Measurements from ENCODE around the gene AIG1.
"Not testable (repeated sequence)": the region's sequence is repeated elsewhere in the genome, so short reads cannot be mapped to it uniquely, and the experiment has no call there.

The AIG1 gene

DNA sequence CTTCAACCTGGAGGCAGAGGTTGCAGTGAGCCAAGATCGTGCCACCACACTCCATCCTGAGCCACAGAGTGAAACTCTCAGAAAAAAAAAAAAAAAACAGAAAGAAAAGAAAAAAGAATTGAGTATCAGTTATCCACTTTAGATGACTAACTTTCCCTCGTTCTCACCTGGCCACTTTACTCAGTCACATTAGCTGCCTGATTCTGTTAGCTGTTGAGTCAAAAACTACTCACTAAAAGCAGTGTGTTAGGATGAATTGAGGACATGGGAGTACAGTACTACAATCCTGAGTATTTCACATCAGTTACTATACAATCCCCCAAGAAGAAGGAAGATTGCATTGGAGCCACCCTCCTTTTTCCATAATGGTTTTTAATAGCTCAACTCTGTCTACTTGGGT, 275.2 kb downstream of the AIG1 start:
- DNase-seq, result no peak

DNA sequence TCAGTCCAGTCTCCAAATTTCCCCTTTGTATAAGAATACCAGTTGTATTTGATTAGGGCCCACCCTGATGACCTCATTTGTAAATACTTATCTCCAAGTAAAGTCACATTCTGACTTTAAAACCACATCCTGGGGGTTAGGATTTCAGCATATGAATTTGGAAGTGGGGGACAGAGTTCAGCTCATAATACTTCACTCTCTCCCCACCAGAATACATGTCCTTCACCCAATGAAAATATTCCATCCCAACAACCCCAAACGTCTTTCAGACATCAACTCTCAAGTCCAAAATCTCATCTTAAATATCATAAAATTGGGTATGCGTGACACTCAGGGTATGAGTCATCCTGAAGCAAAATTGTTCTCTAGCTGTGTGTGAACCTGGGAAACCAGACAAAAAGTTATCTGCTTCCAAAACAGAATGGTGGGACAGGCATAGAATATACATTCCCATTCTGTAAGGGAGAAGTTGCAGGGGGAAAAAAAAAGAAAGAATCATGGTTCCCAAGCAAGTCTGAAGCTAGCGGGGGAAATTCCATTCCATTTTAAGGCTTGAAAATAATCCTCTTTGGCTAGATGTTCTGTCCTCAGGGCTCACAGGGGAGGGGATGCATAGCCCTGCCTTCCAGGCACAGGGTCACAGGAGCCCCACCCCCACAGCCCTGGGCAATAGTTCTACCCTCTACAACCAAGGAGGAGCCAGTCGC, 275.9 kb downstream of the AIG1 start:
- no peak for DNase-seq

DNA sequence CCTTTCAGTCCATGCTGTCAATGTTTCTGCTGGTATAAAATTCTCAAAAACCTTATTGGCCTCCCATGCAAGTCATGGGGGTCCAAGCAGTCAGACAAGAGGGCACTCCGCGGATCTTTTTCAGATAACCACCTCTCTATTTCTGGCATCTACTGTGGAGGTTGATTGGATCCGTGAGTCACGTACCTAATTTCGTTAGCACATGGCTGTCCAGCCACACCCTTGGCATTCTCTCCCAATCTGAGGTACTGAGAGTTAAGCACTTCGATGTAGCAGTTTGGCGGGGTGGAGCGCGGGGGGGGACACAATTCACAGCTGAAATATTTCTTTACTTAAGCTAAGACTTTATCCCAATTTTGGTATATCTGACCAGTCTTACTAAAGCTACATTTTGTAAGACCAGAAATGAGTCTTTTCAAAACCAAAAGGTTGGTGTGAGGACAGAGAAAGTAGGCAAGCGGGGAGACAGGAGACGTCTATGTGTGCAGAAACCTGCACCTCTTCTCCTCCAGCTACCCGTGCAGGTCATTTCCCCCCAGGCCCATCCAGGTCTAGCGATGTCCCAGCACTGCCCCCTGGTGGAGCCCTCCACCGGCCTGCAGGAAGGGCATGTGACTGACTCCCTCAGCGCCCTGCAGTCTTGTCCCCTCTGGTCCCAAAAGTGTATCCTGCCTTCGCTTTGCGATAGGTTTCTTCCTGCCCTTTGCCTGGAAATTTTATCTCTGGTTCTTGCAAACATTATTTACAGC, 276.7 kb downstream of the AIG1 start:
- DNase-seq, result no peak

DNA sequence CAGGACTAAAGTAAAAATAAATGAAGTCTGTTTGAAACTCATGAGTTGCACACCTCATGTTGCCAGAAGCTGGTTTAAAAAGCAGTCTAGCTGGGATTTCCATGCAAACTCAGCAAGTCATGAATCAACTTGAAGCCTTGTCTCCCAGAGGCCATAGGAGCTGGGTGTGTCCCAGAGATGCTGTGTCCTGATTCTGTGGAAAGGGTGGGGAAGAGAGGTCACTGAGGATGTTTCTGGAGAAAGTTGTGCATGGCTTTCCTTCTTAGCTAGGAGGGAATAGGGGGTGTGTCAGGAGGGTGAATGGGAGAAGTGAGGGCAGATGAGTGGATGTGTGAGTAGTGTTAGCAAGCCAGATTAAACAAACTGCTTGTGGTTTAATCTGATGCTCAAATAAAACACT, 278.5 kb downstream of the AIG1 start:
- no peak for DNase-seq

DNA sequence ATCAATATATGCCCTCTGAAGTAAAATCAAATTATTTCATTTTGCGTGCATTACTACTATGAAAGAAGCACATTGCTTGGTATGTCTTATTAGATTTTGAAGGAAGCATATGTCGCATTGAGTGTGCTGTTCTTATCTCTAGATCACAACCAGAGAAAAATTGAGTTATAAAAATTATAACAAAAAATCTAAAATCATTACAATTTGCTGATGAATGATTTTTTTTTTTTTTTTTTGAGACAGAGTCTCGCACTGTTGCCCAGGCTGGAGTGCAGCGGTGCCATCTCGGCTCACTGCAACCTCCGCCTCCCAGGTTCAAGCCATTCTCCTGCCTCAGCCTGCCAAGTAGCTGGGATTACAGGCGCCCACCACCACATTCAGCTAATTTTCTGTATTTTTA, 284.8 kb downstream of the AIG1 start:
- DNase-seq, result not testable (repeated sequence)

DNA sequence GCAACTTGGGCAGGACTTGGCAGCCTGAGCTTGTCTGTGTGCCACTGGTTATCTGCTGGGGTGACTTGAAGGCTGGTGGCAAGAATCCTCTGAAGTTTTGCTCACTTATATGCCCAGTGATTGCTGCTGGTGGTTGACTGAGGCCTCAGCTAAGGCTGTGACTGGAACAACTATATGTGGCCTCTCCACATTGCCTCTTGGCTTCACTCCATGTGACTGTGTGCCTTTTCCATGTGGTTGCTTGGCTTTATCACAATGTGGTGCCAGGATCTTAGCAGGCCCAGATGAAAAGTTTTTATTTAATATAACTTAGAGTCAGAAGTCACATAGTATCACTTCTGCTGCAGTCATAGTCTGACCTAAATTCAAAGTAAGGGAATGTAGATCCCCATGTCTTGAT, 285.3 kb downstream of the AIG1 start:
- DNase-seq, result no peak

DNA sequence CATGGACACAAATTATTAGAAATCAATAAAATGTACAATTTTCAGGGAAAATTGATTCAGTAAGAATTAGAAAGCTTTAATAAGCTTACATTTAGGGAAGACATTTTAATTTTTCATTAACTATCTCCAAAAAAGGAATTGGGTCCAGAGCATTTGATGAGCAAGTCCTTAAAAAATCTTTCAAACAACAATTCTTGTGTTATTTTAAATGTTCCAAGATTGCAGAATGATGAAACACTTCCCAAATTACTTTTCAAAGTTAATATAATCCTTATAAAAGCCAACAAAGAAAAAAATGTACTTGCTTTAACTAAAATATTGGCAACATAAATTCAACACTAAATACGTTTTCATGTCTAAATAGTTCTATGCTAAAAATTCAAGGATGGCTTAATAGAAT, 287.8 kb downstream of the AIG1 start:
- DNase-seq, result no peak

DNA sequence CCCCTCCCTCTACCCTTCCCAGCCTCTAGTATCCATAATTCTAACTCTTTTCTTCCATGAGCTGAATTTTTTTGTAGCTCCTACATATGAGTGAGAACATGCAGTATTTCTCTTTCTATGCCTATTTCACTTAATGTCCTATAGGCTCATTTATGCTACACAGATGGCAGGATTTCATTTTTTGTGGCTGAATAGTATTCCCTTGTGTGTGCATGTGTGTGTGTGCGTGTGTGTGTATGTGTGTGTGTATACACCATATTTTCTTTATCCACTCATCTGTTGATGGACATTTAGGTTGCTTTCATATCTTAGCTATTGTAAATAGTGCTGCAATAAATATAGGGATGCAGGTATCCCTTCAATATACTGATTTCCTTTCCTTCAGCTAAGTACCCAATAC, 288.8 kb downstream of the AIG1 start:
- no peak for DNase-seq

DNA sequence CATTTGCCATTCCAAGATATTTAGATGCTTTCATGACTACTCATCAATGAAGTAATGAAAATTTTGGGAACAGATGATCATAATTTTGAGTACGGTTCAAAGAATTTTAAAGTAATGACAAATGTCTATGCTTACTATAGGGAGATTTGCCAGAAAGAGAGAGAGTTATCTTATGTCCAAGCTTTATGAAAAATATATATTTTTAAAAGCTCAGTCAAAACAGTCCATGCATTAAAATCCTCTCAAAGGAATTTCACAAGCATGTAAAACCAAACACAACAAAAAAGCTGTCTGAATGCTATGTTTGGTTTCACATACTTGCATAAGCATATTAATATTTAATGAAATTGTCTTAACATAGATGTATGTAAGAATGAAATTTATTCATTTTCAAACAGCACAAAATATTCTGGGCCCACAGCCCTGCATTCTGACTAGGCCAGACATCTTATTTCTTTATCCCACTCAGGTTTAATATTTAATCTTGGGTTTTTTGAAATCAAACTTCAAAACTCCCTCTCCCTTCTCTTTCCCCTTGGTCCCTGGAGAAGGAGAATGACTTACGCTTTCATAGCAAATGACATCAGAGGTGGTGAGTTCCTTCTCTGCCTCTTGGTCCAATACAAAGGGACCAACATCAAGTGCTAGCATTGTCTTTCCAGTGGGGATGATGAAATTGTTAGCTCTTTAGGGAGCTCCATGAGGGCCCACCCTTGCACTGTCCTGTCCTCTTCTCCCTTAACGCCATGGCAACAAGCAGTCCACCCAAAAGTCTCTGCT, 295.6 kb downstream of the AIG1 start:
- DNase-seq, result no peak

DNA sequence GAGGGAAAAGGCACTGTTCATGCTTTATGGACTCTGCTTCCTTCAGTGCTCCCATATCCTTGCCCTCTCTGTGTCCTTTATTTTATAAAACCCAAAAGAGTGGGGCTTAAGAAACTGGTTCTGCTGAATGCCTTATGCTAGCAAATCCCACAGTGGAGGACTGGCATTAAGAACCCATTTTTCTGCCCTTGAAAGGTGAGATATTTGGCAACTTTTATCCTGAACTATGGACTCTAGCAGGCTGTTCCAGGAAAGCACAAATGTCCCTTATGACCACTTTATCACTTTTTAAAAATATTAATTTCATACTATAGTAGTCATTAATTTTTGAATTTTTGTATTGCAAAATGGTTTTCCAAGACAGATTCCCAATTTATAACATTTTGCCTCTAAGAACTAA, 296.5 kb downstream of the AIG1 start:
- no peak for DNase-seq

DNA sequence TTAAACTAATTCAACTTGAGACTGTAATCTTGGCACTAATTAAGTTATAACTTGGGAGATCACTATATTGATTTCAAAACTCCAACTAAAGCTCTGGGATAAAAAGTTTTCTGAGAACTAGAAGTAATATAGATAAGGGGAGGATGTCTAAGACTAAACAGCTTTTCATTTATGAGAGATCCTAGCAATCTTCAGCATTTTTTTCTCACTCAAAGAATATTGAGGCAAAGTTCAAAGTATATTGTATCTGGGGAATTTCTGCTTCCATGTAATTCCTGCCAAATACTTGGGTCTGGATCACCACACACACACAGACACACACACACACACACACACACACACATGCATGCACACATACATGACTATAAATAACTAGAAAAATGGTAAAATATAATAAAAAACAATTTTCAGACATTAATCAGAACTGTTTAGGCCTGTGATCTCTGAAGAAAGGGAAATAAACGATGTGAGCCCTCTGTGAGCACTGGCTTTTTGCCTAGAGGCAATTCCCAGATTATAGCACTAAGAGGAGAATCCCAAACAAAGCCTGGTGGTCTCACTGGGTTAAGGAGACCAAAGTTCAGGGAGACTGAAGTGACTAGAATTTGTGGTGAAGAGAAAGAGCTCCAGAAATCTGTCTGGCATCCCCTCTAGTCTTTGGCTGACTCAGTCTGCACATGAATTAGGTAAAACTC, 297.0 kb downstream of the AIG1 start:
- DNase-seq, result no peak

DNA sequence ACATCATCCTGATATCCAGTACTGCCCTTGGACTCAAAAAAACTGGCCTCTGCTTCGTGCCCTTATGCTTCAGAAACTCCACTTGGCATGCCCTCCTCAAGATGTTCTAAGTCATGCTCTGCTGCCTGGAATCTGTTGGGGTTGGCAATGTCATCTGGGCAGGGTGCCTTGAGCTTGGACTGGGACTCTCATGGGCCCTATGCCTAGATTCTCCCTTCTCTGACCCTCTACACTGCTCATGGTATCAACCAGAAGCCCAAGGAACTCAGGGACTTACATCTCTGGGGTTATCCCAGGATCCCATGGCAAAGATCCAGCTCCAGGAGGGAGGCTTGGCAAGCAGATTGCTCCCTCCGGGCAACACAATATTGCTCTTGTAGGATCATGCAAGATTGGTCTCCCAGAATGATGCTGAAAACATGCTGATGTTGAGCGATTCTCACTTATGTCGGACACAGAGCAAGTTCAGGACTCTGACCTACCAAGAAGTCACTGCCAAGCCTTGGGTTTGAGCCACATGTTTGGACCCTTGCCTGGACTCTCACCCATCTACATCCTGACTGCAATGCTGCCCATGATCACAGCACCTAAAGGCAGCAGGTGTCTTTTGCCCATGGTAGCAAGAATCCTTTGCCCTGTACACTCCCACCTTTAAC, 301.0 kb downstream of the AIG1 start:
- no peak for DNase-seq

DNA sequence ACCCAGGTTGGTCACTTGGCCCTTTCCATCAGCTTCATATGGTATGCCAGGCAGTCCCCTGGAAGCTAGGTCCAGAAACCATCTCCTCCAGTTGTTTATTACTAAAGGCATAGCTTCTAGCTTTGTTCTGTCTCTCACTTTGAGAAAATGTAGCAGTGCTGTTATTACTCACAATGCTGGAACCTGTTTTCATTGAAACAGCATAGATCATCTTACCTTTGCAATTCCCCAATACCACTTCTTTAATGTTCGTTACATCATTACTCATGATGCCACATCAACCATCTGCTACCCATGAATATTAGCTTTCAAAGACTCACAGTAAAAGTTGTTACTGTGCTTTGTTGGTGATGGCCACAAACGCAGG, 301.5 kb downstream of the AIG1 start:
- DNase-seq, result no peak

DNA sequence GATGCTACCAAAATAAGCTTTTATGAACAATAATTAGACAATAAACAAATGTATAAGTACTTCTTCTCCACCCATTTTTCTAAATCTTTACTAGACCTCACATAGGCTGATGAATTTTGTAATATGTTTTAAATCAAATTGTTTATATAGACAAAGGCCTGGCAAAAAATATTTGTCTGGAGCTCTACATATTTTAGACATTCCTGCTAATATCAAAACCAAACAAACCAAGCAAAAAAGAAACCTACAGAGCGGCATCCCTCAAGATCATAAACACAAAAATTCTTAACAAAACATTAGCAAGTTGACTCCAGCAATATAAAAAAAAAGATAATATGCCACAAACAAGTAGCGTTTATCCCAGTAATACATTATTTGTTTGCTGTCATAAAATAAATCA, 302.6 kb downstream of the AIG1 start:
- DNase-seq, result no peak

DNA sequence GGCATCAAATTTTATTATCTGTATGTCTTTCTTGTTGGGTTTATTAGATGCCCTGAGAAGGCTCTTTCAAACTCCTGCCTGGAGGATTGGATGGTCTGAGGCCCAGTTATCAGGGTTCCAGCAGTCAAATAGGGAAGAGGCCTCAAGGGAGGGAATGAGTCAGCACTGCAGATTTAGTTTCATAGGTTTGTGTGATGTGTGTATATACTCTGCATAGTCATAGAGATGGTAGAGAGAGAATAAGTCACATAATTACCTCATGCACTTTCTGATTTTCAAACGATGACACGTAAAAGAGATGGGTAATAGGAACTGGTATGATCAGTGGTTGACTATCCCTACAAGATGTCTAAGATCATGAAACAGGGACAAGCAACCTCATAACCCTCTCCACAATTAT, 307.7 kb downstream of the AIG1 start:
- peak; percentile 15 for DNase-seq

DNA sequence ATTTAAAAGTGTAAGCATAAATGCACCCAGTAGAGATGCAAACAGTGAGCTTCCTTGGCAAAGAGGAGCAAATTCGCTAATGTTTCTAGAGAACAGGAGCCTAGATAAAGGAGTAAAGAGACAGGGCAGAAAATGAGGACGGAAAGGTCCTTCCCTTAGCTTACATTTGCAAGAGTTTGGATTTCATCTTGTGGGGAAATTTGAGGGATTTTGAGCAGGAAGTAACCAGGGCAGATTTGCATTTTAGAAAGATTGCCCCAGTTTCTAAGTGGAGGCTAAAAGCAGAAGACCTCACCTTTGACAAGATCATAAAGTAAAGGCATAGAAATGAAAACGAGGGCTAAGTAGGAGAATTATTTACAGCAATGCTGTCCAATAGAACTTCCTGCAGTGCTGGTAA, 309.3 kb downstream of the AIG1 start:
- no peak for DNase-seq

DNA sequence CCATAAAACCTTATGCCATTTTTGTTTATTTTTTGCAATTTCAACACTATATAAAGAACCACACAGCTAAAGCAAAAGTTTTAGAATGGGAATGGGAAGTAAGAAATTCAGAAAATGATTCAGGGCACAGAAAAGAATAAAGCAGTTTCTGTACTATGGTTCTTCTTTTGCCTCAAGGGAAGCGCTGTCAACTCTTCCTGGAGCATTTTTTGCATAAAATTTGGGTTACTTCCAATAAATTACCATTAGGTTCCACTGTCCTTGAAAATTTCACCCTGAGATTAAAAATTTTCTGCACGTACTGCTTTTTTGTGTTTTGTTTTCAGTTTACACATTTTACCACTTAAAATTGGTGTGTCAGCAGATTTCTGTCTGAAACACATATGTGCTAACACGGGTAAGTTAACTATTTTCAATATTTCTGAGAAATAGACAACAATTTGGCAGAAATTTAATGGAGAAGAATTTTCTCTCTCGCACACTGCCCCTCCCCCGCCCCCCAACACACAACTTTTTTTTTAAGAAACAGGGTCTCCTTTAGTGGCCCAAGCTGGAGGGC, 310.2 kb downstream of the AIG1 start:
- no peak for DNase-seq

DNA sequence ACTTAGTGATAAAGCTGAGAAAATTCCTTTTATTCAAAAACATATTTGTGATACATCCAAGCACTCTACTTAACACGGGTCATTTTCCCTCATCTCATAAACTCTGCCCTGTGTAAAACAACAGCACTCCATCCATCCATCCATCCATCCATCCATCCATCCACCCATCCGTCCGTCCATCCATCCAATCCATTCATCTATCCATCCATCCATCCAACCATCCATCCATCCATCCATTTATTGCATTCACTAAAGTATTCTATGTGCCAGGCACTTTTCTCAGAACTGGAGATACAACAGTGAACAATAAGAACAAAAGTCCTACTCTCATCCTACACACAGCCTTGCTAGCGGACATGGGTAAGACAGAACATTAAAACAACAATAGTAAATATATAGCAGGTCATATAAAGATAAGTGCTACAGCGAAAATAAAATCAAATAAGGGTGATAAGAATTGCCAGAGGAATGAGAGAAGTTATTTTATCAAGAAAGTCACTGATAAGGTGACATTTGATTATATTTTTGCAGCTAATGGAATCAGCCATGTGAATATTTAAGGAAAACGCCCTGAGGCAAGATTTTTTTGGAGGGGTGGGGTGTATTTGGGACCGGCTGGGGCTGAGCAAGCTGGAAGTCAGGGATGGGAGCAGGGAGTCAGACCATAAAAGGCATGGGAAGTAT, 311.7 kb downstream of the AIG1 start:
- no peak for DNase-seq

DNA sequence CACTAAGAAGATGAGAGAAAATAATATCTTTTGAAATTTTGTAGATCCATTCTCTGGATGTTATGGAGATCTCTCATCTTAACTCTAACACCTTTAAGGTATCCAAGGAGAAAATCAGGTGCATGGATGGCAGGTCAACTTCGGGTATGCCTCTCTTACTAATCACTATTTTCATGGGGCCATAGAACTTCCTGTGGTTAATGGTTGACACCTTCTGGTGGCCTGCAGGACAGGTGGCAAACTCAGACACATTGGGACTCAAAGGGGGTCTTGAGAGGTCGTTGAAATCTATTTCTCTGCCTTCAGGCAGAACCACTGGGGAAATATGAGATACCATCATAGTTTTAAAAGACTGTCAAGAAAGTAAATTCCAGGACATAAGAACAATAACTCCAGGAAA, 313.3 kb downstream of the AIG1 start:
- DNase-seq, result no peak

DNA sequence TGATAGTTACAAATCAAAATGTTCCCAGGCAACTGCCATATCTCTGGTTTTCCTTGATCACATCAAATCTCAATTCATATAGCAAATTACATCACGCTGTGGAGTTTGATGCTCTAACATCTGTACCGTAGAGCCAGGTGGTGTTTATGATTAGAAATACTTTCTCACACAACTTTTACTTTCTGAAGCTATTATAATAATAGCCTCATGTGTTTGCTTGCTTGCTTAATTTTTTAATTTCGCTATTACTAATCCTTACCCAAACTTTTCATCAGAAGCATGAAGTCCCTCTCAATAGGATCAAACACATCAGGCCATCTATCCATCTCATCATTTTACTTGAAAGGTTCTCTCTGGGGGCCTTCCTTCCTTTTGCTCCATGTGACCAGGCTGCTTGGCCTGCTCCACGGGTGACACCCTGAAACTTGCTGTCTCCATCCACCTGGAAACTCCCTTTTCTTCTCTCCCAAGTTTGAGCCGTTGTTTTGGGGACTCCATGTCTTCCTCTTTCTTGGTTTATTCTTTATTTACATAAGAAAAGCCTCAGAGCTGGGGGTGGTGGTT, 314.4 kb downstream of the AIG1 start:
- no peak for DNase-seq

DNA sequence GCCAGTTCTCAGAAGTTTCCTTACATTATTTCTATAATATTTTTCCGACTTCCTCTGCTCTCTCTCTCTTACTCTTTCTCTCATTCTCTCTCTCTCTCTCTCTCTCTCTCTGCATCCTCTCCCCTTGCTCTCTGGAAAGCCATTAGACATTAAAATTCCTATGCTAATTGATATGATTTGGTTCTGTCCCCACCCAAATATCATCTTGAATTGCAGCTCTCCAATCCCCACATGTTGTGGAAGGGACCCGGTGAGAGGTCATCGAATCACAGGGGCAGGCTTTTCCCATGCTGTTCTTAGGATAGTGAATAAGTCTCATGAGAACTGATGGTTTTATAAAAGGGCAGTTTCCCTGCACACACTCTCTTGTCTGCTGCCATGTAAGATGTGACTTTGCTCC, 315.7 kb downstream of the AIG1 start:
- DNase-seq, result no peak

DNA sequence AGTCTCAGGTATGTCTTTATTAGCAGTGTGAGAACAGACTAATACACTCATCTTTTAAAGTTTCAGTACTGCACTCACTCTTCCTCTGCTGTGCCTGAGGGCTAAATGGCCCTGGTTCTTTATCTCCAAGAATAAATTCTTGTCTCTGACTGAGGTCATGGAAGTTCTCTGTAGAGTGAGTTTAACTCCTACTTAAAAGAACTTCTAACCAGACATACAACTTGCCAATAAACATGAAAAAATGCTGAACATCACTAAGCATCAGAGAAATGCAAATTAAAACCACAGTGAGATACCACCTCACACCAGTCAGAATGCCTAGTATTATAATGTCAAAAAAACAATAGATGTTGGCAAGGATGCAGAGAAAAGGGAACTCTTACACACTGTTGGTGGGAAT, 316.2 kb downstream of the AIG1 start:
- DNase-seq, result no peak
